ENCODE results near the gene ID1. TPM values are rescaled to one million over a fixed set of nuclear protein-coding genes. Genes with fewer than 3 reads are reported as not detected.

Gene ID1
- total and polyA plus RNA-seq, 2 of the 13 experiments (the other 11 are each of a cell fraction or from before 2014, with no cell fraction given), result 320 to 419 TPM

DNA sequence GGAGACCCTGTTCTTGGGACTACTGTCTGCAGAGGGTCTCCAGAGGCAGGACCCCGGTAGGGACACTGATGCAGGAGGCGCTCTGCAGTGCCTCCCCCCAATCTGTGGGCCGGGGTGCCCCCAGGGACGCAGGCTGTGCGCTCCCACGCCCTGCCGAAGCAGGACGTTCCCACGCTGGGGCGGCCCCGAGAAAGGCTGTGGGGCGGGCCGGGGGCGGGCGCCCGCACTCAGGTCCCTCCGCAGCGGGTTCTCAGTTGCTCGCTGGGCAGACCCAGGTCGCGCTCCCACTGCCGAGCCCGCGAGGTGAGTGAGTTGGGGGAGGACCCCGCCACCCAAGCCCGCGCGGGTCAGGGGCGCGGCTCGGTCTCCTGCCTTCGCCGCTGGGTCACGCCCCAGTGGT lies 32.6 kb downstream of the ID1 start, which contains the start of gene COX4I2:
TSS of gene COX4I2 (plus strand) at position 253 of the 400 bp plus-strand sequence. CDS start 1,106 bp downstream, outside the sequence.
- in situ Hi-C loops (cut with HindIII; ENCODE audit: extremely low pct_ligation_motif_present, low pct_unique_long_range_greater_than_20kb), result no loop called here
- Histone ChIP-seq H3K9me3 (ENCODE audit: low read length) (no peaks in the 10 kb centered on the region), H3K4me2 (ENCODE audit: low read depth, low read length) (peak within 1 kb of the TSS; percentile 34; the same call in 1 of the 2 replicates), H3K79me2 (ENCODE audit: insufficient read depth, low read length) (no peaks in the 10 kb centered on the region), H3K4me3 (replicated peaks in 1 of 3; ENCODE audit: insufficient read depth in 1 of 3, low read depth in 2 of 3, low read length in 3 of 3) (peak within 1 kb of the TSS in 1 of 3 experiments; percentile 32; a peak in 1 of 6 replicates), H3K9ac (ENCODE audit: insufficient read depth, low read depth, low read length) (peak within 1 kb of the TSS; percentile 6; the same call in 1 of the 2 replicates), H3K4me1 (ENCODE audit: insufficient read depth, low read length) (peaks cover 43% of the 10 kb centered on the region), H3K27ac (ENCODE audit: extremely low read length, insufficient read depth, low read length) (no peak within 1 kb of the TSS), H3K27me3 (ENCODE audit: control insufficient read depth in 1 of 2, insufficient read depth in 2 of 2, low read length in 2 of 2) (peaks cover 9 to 22% of the 10 kb centered on the region in 2 experiments; a peak in 3 of 5 replicates), H3K36me3 (replicated peaks in 1 of 2; ENCODE audit: control insufficient read depth in 1 of 2, insufficient read depth in 2 of 2, low read length in 2 of 2) (no peaks in the 10 kb centered on the region), H2AFZ (ENCODE audit: low read length) (no peak within 1 kb of the TSS), H4K20me1 (ENCODE audit: insufficient read depth, low read length) (no peaks in the 10 kb centered on the region)
- 83% methylated on average over 24 of the region's 34 CpGs for WGBS (ENCODE audit: low lambda C conversion rate)
- intact Hi-C loops (cut with micrococcal nuclease; ENCODE audit: unreplicated experiment), result no loop called here
- ATAC-seq (no peak), FAIRE-seq (no peak), DNase-seq (ENCODE audit: low spot score) (no peak)
- BruUV-seq (replicated peaks), result no TSS peak
- CTCF ChIA-PET (ENCODE audit: low intra/inter-chr PET ratio, low total read pairs), result no interaction called here
- POLR2A ChIA-PET, result no interaction called here
- peak; percentile 65 for TF ChIP-seq ZBTB33 (CRISPR knock-in tag; IDR thresholded peaks at IDR 0.05)
- TF ChIP-seq ZNF484 (CRISPR knock-in tag; IDR thresholded peaks at IDR 0.05; ENCODE audit: borderline replicate concordance, low read depth), result no peak
- TF ChIP-seq ZNF335 (CRISPR knock-in tag; IDR thresholded peaks at IDR 0.05), result no peak
- TF ChIP-seq, protein P1, sequence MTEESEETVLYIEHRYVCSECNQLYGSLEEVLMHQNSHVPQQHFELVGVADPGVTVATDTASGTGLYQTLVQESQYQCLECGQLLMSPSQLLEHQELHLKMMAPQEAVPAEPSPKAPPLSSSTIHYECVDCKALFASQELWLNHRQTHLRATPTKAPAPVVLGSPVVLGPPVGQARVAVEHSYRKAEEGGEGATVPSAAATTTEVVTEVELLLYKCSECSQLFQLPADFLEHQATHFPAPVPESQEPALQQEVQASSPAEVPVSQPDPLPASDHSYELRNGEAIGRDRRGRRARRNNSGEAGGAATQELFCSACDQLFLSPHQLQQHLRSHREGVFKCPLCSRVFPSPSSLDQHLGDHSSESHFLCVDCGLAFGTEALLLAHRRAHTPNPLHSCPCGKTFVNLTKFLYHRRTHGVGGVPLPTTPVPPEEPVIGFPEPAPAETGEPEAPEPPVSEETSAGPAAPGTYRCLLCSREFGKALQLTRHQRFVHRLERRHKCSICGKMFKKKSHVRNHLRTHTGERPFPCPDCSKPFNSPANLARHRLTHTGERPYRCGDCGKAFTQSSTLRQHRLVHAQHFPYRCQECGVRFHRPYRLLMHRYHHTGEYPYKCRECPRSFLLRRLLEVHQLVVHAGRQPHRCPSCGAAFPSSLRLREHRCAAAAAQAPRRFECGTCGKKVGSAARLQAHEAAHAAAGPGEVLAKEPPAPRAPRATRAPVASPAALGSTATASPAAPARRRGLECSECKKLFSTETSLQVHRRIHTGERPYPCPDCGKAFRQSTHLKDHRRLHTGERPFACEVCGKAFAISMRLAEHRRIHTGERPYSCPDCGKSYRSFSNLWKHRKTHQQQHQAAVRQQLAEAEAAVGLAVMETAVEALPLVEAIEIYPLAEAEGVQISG (CRISPR knock-in tag; IDR thresholded peaks at IDR 0.05), result no peak
- TF ChIP-seq CCAR2 (optimal IDR thresholded peaks at IDR 0.05; ENCODE audit: low read depth, low read length), result no peak
- TF ChIP-seq ZBTB38 (CRISPR knock-in tag; IDR thresholded peaks at IDR 0.05), result peak; percentile 19; the same call in 1 of the 2 replicates
- TF ChIP-seq FOXO4 (CRISPR knock-in tag; conservative IDR thresholded peaks at IDR 0.05), result no peak
- TF ChIP-seq ONECUT2 (CRISPR knock-in tag; IDR thresholded peaks at IDR 0.05), result no peak
- TF ChIP-seq ZNF607 (CRISPR knock-in tag; IDR thresholded peaks at IDR 0.05; ENCODE audit: borderline replicate concordance), result 0 out of 2 replicates have a peak, but pooled peaks have one; percentile 14
- TF ChIP-seq SMYD3 (CRISPR knock-in tag; IDR thresholded peaks at IDR 0.05), result no peak
- TF ChIP-seq ZNF784 (CRISPR knock-in tag; IDR thresholded peaks at IDR 0.05; ENCODE audit: borderline replicate concordance), result no peak
- 0 out of 2 replicates have a peak, but pooled peaks have one; percentile 5 for TF ChIP-seq ZFX (CRISPR knock-in tag; IDR thresholded peaks at IDR 0.05; ENCODE audit: low read depth)
- TF ChIP-seq ZNF839 (CRISPR knock-in tag; IDR thresholded peaks at IDR 0.05; ENCODE audit: borderline replicate concordance), result no peak
- no peak for TF ChIP-seq BCLAF1 (IDR thresholded peaks at IDR 0.05)
- no peak for TF ChIP-seq MZF1 (CRISPR knock-in tag; IDR thresholded peaks at IDR 0.05; ENCODE audit: borderline replicate concordance)

Data from HepG2 (cell line).